KMS-11 (cell line): ENCODE data around the gene DESI1.

Experiments
- H2AFZ ChIP-seq: fragments of 200-600 bp; sonication (generic); 2 replicates; pipeline ENCODE4 v1.6.1; 2016; ENCODE audit warnings: antibody characterized with exemption, mixed run types, low read depth
- H3K27ac ChIP-seq: fragments of 200-600 bp; sonication (generic); 2 replicates; pipeline ENCODE4 v1.6.1; 2016; ENCODE audit warnings: mild to moderate bottlenecking, mixed run types
- H3K27me3 ChIP-seq: fragments of 200-600 bp; sonication (generic); 2 replicates; pipeline ENCODE4 v1.6.1; 2017; ENCODE audit warnings: mild to moderate bottlenecking, low read depth, mixed run types, moderate library complexity; ENCODE audit not compliant: insufficient read depth
- H3K36me3 ChIP-seq: fragments of 200-600 bp; sonication (generic); 2 replicates; pipeline ENCODE4 v1.6.1; 2017; ENCODE audit warnings: mild to moderate bottlenecking, mixed run types; ENCODE audit not compliant: insufficient read depth
- H3K4me1 ChIP-seq: fragments of 200-600 bp; sonication (generic); 2 replicates; pipeline ENCODE4 v1.6.1; 2016; ENCODE audit warnings: mild to moderate bottlenecking, low read depth, mixed run types; ENCODE audit not compliant: poor library complexity, severe bottlenecking
- H3K4me2 ChIP-seq: fragments of 200-600 bp; sonication (generic); 2 replicates; pipeline ENCODE4 v1.7.0; 2016; ENCODE audit warnings: mild to moderate bottlenecking, mixed run types
- H3K4me3 ChIP-seq: fragments of 200-600 bp; sonication (generic); IDR thresholded peaks from 2 replicates; pipeline ENCODE4 v1.6.1; 2017; ENCODE audit warnings: low read depth, low read length, mixed read lengths; ENCODE audit not compliant: insufficient read depth
- H3K79me2 ChIP-seq: fragments of 200-600 bp; sonication (generic); 2 replicates; pipeline ENCODE4 v1.6.1; 2016; ENCODE audit warnings: low read depth, mixed run types; ENCODE audit not compliant: insufficient read depth
- H3K9ac ChIP-seq: fragments of 200-600 bp; sonication (generic); 2 replicates; pipeline ENCODE4 v1.6.1; 2016; ENCODE audit warnings: mild to moderate bottlenecking, mixed run types
- H4K20me1 ChIP-seq: fragments of 200-600 bp; sonication (generic); 2 replicates; pipeline ENCODE4 v1.6.1; 2016; ENCODE audit warnings: mild to moderate bottlenecking, mixed run types; ENCODE audit not compliant: insufficient read depth
- TF ChIP-seq, protein P1 (sequence below): fragments of 200-600 bp; sonication (generic); conservative IDR thresholded peaks from 2 replicates; pipeline ENCODE4 v1.6.1; 2017; ENCODE audit warnings: low read depth, mild to moderate bottlenecking, antibody characterized with exemption, low read length, moderate library complexity, mixed read lengths

DESI1 gene

DNA sequence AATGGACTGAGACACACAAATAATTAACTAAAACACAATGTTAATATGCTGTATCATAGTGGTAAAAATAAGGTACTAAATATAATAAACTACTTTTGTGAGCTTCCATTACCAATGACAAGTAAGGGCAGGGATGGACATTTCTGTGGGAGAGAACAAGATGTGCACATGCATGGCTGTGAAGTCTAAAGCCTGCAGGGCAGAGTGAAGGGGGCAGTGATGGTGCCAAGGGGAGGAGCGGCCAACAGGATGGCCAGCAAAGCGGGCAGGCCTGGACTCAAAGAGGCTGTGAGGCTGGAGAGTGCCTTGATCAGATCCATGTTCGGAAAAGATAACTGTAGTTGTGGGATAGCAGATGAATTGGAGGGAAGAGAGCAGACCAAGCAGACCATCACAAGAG, 12.5 kb downstream of the DESI1 start:
- H3K36me3 ChIP-seq, result no peaks in the 10 kb centered on the region
- H3K4me2 ChIP-seq, result no peak overlapping the region
- H3K4me1 ChIP-seq, result peaks cover 18% of the 10 kb centered on the region
- no peaks in the 10 kb centered on the region for H3K79me2 ChIP-seq
- H2AFZ ChIP-seq, result no peak overlapping the region
- no peak overlapping the region for H3K4me3 ChIP-seq
- H3K9ac ChIP-seq, result no peak overlapping the region
- no peak overlapping the region for H3K27ac ChIP-seq
- H4K20me1 ChIP-seq, result peaks cover 13% of the 10 kb centered on the region
- H3K27me3 ChIP-seq, result no peaks in the 10 kb centered on the region; the same call in 1 of the 2 replicates
- TF ChIP-seq, protein P1, sequence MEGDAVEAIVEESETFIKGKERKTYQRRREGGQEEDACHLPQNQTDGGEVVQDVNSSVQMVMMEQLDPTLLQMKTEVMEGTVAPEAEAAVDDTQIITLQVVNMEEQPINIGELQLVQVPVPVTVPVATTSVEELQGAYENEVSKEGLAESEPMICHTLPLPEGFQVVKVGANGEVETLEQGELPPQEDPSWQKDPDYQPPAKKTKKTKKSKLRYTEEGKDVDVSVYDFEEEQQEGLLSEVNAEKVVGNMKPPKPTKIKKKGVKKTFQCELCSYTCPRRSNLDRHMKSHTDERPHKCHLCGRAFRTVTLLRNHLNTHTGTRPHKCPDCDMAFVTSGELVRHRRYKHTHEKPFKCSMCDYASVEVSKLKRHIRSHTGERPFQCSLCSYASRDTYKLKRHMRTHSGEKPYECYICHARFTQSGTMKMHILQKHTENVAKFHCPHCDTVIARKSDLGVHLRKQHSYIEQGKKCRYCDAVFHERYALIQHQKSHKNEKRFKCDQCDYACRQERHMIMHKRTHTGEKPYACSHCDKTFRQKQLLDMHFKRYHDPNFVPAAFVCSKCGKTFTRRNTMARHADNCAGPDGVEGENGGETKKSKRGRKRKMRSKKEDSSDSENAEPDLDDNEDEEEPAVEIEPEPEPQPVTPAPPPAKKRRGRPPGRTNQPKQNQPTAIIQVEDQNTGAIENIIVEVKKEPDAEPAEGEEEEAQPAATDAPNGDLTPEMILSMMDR, result no peak

DNA sequence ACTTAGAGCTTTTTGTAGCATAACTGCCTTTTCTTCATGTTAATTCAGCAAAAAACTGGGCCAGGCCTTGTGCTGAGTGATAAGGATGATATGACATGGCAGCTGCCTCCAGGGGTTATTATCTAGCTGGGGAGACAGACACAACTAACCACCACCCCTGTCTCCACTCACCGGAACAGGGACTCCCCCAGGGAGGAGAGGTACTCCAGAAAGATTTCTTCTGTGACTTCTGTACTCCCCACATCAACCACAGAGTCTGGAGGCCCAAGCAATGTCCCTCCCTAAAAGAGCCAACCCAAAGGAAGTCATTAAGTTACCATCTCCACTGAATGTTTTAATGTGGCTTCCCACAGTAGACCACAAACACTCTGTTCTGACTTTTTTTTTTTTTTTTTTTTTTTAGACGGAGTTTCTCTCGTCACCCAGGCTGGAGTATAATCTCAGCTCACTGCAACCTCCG, 16.9 kb downstream of the DESI1 start:
- Histone ChIP-seq H3K4me1 (peaks cover 21% of the 10 kb centered on the region), H3K27ac (no peak overlapping the region), H3K4me2 (peak overlapping the region; percentile 19; the same call in 1 of the 2 replicates), H3K9ac (no peak overlapping the region), H3K36me3 (no peaks in the 10 kb centered on the region), H2AFZ (no peak overlapping the region), H4K20me1 (peaks cover 19% of the 10 kb centered on the region), H3K79me2 (no peaks in the 10 kb centered on the region), H3K4me3 (no peak overlapping the region), H3K27me3 (no peaks in the 10 kb centered on the region; the same call in 1 of the 2 replicates)
- TF ChIP-seq, protein P1, result no peak

GRCh38 chr22:41600976-41601375, 19.9 kb downstream of the DESI1 start:
- Histone ChIP-seq H3K79me2 (no peaks in the 10 kb centered on the region), H3K9ac (no peak overlapping the region), H4K20me1 (peaks cover 21% of the 10 kb centered on the region), H3K4me1 (peaks cover 31% of the 10 kb centered on the region), H3K4me2 (no peak overlapping the region), H3K4me3 (no peak overlapping the region), H3K27me3 (no peaks in the 10 kb centered on the region; the same call in 1 of the 2 replicates), H3K27ac (no peak overlapping the region), H3K36me3 (no peaks in the 10 kb centered on the region), H2AFZ (no peak overlapping the region)
- TF ChIP-seq, protein P1, result no peak

- H3K79me2 ChIP-seq, result no peaks in the 10 kb centered on the region
- no peak overlapping the region for H3K27ac ChIP-seq
- H3K4me1 ChIP-seq, result peaks cover 19% of the 10 kb centered on the region
- H3K36me3 ChIP-seq, result no peaks in the 10 kb centered on the region
- no peak overlapping the region for H3K4me3 ChIP-seq
- H3K4me2 ChIP-seq, result no peak overlapping the region
- H3K27me3 ChIP-seq, result no peaks in the 10 kb centered on the region; the same call in 1 of the 2 replicates
- no peak overlapping the region for H3K9ac ChIP-seq
- H2AFZ ChIP-seq, result no peak overlapping the region
- peaks cover 13% of the 10 kb centered on the region; the same call in 1 of the 2 replicates for H4K20me1 ChIP-seq
- TF ChIP-seq, protein P1, result no peak
Observed at GRCh38 chr22:41598891-41599635, 21.8 kb downstream of the DESI1 start.
